HepG2 (cell line): ENCODE data around the gene TARDBP. TPM values are rescaled to one million over a fixed set of nuclear protein-coding genes. Genes with fewer than 3 reads are reported as not detected.

Experiments
- EED ChIP-seq: sonication (generic); formaldehyde crosslinking; IDR thresholded peaks from 2 replicates; pipeline ENCODE4 v1.5.0; 2020; ENCODE audit warnings: mild to moderate bottlenecking, missing genetic modification reagents
- GLI4 ChIP-seq: sonication (generic); formaldehyde crosslinking; IDR thresholded peaks from 2 replicates; pipeline ENCODE4 v1.5.1; 2020; ENCODE audit warnings: missing genetic modification reagents, mild to moderate bottlenecking, moderate library complexity, borderline replicate concordance
- JARID2 ChIP-seq: sonication (generic); formaldehyde crosslinking; IDR thresholded peaks from 2 replicates; pipeline ENCODE4 v1.8.1; 2023; ENCODE audit warnings: missing genetic modification reagents, inconsistent platforms; ENCODE audit not compliant: insufficient replicate concordance
- MEIS2 ChIP-seq: sonication (generic); formaldehyde crosslinking; IDR thresholded peaks from 2 replicates; pipeline ENCODE4 v1.9.0; 2021; ENCODE audit warnings: mild to moderate bottlenecking, missing genetic modification reagents
- NR1H2 ChIP-seq: sonication (generic); formaldehyde crosslinking; IDR thresholded peaks from 2 replicates; pipeline ENCODE4 v1.8.1; 2022; ENCODE audit warnings: low read depth, missing genetic modification reagents, borderline replicate concordance
- PCBP1 ChIP-seq: fragments of 200-400 bp; formaldehyde crosslinking; IDR thresholded peaks from 2 replicates; pipeline ENCODE4 v1.6.1; 2017; ENCODE audit warnings: mild to moderate bottlenecking, low read depth, low read length, borderline replicate concordance
- RAD51 ChIP-seq: fragments of 450-650 bp; IDR thresholded peaks from 2 replicates; pipeline ENCODE4 v1.6.1; 2016; ENCODE audit warnings: borderline replicate concordance
- RFXANK ChIP-seq: IDR thresholded peaks from 2 replicates; pipeline ENCODE4 v1.6.1; 2016
- SIX4 ChIP-seq: sonication (generic); formaldehyde crosslinking; IDR thresholded peaks from 2 replicates; pipeline ENCODE4 v1.4.0; 2020; ENCODE audit warnings: missing genetic modification reagents
- SMAD3 ChIP-seq: sonication (generic); formaldehyde crosslinking; IDR thresholded peaks from 2 replicates; pipeline ENCODE4 v1.4.0; 2020; ENCODE audit warnings: missing genetic modification reagents
- XRCC5 ChIP-seq: fragments of 200-400 bp; formaldehyde crosslinking; optimal IDR thresholded peaks from 2 replicates; pipeline ENCODE3; 2017; ENCODE audit warnings: mild to moderate bottlenecking, low read length
- ZNF543 ChIP-seq: sonication (generic); formaldehyde crosslinking; IDR thresholded peaks from 2 replicates; pipeline ENCODE4 v1.4.0; 2020; ENCODE audit warnings: mild to moderate bottlenecking, missing genetic modification reagents
- polyA plus RNA-seq, 8 experiments: library from polyadenylated mRNA; depleted of rRNA in 3 of 8; stranded (reverse) in 7 of 8; unstranded in 1 of 8; fragments of >200 nt; fragmentation: Illumina TruSeq in 4 of 8; extraction: Trizol in 4 of 8; gene quantifications; 2 replicates each; pipeline versions ENCODE4 v1.2.1 to v1.2.3, GENCODE V29; 2011 to 2016; ENCODE audit warnings: low read depth in 4 of 8, missing spikeins in 1 of 8, mixed read lengths in 1 of 8; ENCODE audit not compliant: insufficient read depth in 1 of 8
- total RNA-seq, 5 experiments: library from RNA; depleted of rRNA; stranded (reverse); fragments of >200 nt; fragmentation: Illumina TruSeq; extraction: Trizol; gene quantifications; 2 replicates each; pipeline ENCODE4 v1.2.3, GENCODE V29; 2016; ENCODE audit warnings: low read depth in 1 of 5
- TF ChIP-seq, protein P1 (sequence below): sonication (generic); formaldehyde crosslinking; IDR thresholded peaks from 2 replicates; pipeline ENCODE4 v1.5.0; 2020; ENCODE audit warnings: mild to moderate bottlenecking, missing genetic modification reagents, borderline replicate concordance
- TF ChIP-seq, protein P2 (sequence below): sonication (generic); formaldehyde crosslinking; IDR thresholded peaks from 2 replicates; pipeline ENCODE4 v1.4.0; 2020; ENCODE audit warnings: missing genetic modification reagents, borderline replicate concordance
- TF ChIP-seq, protein P3 (sequence below): IDR thresholded peaks from 2 replicates; pipeline ENCODE4 v1.6.1; 2016; ENCODE audit warnings: missing compliant biosample characterization, missing genetic modification reagents, borderline replicate concordance
- TF ChIP-seq, protein P4 (sequence below): sonication (generic); formaldehyde crosslinking; IDR thresholded peaks from 2 replicates; pipeline ENCODE4 v1.5.0; 2020; ENCODE audit warnings: mild to moderate bottlenecking, missing genetic modification reagents, moderate library complexity

TARDBP gene
- total and polyA plus RNA-seq, 2 of the 13 experiments (the other 11 are each of a cell fraction or from before 2014, with no cell fraction given): 62.4 to 93.0 TPM

DNA sequence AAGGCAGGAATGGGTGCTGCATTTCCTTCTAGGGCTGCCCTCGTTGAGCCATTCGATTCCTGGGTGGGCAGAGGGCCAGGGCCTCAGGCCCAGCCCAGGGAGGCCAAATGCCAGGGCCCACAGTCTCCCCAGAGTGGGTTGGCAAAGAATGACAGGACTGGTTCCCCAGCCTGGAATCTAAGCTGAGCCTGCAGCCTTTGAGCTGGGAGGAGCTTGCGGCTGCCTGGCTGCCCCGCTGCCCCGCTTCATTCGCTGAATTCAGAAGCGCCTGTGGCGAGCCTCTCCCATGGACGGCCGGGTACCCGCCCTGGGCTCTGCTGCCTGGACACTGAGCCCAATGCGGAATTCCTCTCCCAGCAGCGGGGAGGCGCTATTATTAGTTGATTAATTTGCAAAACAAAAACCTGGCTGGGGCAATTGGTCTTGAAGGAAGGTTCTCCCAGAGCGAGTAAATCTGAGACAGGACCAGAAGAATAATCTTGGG is 32.3 kb upstream of the TARDBP start (continued):
- TF ChIP-seq, protein P1, sequence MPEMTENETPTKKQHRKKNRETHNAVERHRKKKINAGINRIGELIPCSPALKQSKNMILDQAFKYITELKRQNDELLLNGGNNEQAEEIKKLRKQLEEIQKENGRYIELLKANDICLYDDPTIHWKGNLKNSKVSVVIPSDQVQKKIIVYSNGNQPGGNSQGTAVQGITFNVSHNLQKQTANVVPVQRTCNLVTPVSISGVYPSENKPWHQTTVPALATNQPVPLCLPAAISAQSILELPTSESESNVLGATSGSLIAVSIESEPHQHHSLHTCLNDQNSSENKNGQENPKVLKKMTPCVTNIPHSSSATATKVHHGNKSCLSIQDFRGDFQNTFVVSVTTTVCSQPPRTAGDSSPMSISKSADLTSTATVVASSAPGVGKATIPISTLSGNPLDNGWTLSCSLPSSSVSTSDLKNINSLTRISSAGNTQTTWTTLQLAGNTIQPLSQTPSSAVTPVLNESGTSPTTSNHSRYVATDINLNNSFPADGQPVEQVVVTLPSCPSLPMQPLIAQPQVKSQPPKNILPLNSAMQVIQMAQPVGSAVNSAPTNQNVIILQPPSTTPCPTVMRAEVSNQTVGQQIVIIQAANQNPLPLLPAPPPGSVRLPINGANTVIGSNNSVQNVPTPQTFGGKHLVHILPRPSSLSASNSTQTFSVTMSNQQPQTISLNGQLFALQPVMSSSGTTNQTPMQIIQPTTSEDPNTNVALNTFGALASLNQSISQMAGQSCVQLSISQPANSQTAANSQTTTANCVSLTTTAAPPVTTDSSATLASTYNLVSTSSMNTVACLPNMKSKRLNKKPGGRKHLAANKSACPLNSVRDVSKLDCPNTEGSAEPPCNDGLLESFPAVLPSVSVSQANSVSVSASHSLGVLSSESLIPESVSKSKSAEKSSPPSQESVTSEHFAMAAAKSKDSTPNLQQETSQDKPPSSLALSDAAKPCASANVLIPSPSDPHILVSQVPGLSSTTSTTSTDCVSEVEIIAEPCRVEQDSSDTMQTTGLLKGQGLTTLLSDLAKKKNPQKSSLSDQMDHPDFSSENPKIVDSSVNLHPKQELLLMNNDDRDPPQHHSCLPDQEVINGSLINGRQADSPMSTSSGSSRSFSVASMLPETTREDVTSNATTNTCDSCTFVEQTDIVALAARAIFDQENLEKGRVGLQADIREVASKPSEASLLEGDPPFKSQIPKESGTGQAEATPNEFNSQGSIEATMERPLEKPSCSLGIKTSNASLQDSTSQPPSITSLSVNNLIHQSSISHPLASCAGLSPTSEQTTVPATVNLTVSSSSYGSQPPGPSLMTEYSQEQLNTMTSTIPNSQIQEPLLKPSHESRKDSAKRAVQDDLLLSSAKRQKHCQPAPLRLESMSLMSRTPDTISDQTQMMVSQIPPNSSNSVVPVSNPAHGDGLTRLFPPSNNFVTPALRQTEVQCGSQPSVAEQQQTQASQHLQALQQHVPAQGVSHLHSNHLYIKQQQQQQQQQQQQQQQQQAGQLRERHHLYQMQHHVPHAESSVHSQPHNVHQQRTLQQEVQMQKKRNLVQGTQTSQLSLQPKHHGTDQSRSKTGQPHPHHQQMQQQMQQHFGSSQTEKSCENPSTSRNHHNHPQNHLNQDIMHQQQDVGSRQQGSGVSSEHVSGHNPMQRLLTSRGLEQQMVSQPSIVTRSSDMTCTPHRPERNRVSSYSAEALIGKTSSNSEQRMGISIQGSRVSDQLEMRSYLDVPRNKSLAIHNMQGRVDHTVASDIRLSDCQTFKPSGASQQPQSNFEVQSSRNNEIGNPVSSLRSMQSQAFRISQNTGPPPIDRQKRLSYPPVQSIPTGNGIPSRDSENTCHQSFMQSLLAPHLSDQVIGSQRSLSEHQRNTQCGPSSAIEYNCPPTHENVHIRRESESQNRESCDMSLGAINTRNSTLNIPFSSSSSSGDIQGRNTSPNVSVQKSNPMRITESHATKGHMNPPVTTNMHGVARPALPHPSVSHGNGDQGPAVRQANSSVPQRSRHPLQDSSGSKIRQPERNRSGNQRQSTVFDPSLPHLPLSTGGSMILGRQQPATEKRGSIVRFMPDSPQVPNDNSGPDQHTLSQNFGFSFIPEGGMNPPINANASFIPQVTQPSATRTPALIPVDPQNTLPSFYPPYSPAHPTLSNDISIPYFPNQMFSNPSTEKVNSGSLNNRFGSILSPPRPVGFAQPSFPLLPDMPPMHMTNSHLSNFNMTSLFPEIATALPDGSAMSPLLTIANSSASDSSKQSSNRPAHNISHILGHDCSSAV (CRISPR knock-in tag): no peak
- TF ChIP-seq MEIS2 (CRISPR knock-in tag): no peak
- no peak for TF ChIP-seq ZNF543
- TF ChIP-seq XRCC5: peak; percentile 73
- TF ChIP-seq, protein P2, sequence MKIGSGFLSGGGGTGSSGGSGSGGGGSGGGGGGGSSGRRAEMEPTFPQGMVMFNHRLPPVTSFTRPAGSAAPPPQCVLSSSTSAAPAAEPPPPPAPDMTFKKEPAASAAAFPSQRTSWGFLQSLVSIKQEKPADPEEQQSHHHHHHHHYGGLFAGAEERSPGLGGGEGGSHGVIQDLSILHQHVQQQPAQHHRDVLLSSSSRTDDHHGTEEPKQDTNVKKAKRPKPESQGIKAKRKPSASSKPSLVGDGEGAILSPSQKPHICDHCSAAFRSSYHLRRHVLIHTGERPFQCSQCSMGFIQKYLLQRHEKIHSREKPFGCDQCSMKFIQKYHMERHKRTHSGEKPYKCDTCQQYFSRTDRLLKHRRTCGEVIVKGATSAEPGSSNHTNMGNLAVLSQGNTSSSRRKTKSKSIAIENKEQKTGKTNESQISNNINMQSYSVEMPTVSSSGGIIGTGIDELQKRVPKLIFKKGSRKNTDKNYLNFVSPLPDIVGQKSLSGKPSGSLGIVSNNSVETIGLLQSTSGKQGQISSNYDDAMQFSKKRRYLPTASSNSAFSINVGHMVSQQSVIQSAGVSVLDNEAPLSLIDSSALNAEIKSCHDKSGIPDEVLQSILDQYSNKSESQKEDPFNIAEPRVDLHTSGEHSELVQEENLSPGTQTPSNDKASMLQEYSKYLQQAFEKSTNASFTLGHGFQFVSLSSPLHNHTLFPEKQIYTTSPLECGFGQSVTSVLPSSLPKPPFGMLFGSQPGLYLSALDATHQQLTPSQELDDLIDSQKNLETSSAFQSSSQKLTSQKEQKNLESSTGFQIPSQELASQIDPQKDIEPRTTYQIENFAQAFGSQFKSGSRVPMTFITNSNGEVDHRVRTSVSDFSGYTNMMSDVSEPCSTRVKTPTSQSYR (CRISPR knock-in tag): no peak
- no peak for TF ChIP-seq EED (CRISPR knock-in tag)
- TF ChIP-seq, protein P3, sequence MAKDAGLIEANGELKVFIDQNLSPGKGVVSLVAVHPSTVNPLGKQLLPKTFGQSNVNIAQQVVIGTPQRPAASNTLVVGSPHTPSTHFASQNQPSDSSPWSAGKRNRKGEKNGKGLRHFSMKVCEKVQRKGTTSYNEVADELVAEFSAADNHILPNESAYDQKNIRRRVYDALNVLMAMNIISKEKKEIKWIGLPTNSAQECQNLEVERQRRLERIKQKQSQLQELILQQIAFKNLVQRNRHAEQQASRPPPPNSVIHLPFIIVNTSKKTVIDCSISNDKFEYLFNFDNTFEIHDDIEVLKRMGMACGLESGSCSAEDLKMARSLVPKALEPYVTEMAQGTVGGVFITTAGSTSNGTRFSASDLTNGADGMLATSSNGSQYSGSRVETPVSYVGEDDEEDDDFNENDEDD (CRISPR knock-in tag): no peak
- TF ChIP-seq GLI4 (CRISPR knock-in tag): peak; percentile 55; the same call in 1 of the 2 replicates
- TF ChIP-seq SMAD3 (CRISPR knock-in tag): no peak
- TF ChIP-seq PCBP1: no peak
- no peak for TF ChIP-seq JARID2
- TF ChIP-seq, protein P4, sequence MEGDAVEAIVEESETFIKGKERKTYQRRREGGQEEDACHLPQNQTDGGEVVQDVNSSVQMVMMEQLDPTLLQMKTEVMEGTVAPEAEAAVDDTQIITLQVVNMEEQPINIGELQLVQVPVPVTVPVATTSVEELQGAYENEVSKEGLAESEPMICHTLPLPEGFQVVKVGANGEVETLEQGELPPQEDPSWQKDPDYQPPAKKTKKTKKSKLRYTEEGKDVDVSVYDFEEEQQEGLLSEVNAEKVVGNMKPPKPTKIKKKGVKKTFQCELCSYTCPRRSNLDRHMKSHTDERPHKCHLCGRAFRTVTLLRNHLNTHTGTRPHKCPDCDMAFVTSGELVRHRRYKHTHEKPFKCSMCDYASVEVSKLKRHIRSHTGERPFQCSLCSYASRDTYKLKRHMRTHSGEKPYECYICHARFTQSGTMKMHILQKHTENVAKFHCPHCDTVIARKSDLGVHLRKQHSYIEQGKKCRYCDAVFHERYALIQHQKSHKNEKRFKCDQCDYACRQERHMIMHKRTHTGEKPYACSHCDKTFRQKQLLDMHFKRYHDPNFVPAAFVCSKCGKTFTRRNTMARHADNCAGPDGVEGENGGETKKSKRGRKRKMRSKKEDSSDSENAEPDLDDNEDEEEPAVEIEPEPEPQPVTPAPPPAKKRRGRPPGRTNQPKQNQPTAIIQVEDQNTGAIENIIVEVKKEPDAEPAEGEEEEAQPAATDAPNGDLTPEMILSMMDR (CRISPR knock-in tag): peak; percentile 57
- TF ChIP-seq NR1H2 (CRISPR knock-in tag): no peak
- TF ChIP-seq RAD51: no peak
- TF ChIP-seq RFXANK (CRISPR knock-in tag): no peak
- TF ChIP-seq SIX4 (CRISPR knock-in tag): no peak
